Myocyte (in vitro differentiated cells): ENCODE results near the gene NME9. TPM values are rescaled to one million over a fixed set of nuclear protein-coding genes. Genes with fewer than 3 reads are reported as not detected.

Source experiments
- DNase-seq: peaks from one replicate; pipeline ENCODE4 v3.0.0-alpha.2; 2012; ENCODE audit warnings: low read depth
- total RNA-seq: library from RNA; depleted of rRNA; stranded (reverse); fragments of >200 nt; gene quantifications from 2 replicates; pipeline ENCODE4 v1.2.3, GENCODE V29; 2014

NME9 gene
- total RNA-seq, 1 donor from 2014 or later = not detected

- DNase-seq = no peak
Observed at GRCh38 chr3:138284079-138284478, 45.6 kb downstream of the NME9 start.

GRCh38 chr3:138282836-138283235 lies 46.8 kb downstream of the NME9 start:
- DNase-seq = no peak

- no peak for DNase-seq
Observed at GRCh38 chr3:138281561-138281960, 48.1 kb downstream of the NME9 start.

GRCh38 chr3:138271189-138271794 lies 58.4 kb downstream of the NME9 start:
- no peak for DNase-seq

GRCh38 chr3:138270245-138270644 lies 59.4 kb downstream of the NME9 start:
- DNase-seq = no peak

- no peak for DNase-seq
Observed at GRCh38 chr3:138267083-138267482, 62.6 kb downstream of the NME9 start.

- DNase-seq = no peak
Observed at GRCh38 chr3:138265745-138266144, 63.9 kb downstream of the NME9 start.

- no peak for DNase-seq
Observed at GRCh38 chr3:138263104-138263503, 66.5 kb downstream of the NME9 start.

GRCh38 chr3:138260611-138261010 lies 69.0 kb downstream of the NME9 start:
- DNase-seq = peak; percentile 28

GRCh38 chr3:138259126-138259525 lies 70.5 kb downstream of the NME9 start:
- no peak for DNase-seq

- no peak for DNase-seq
Observed at GRCh38 chr3:138257986-138258385, 71.7 kb downstream of the NME9 start.

GRCh38 chr3:138256022-138256421 lies 73.6 kb downstream of the NME9 start:
- DNase-seq = no peak

- DNase-seq = no peak
Observed at GRCh38 chr3:138254216-138254615, 75.4 kb downstream of the NME9 start.

GRCh38 chr3:138253609-138254008 lies 76.0 kb downstream of the NME9 start:
- DNase-seq = no peak

Other genes with a start within 250 kb of the NME9 start
- gene DZIP1L, start 214.2 kb downstream of the NME9 start, total RNA-seq = 5.5 and 10.2 TPM in 2 replicates
- gene A4GNT, start 197.5 kb downstream of the NME9 start, total RNA-seq = not detected in 2 replicates
- 11.2 and 11.3 TPM in 2 replicates for gene DBR1, start 154.9 kb downstream of the NME9 start, total RNA-seq
- 47.9 and 57.1 TPM in 2 replicates for gene ARMC8, start 142.6 kb downstream of the NME9 start, total RNA-seq
- 429 and 482 TPM in 2 replicates for gene MRAS, start 18.7 kb upstream of the NME9 start, total RNA-seq
- 1.7 and 2.8 TPM in 2 replicates for gene ESYT3, start 104.8 kb upstream of the NME9 start, total RNA-seq